ENCODE data around the gene KSR2.

DNA sequence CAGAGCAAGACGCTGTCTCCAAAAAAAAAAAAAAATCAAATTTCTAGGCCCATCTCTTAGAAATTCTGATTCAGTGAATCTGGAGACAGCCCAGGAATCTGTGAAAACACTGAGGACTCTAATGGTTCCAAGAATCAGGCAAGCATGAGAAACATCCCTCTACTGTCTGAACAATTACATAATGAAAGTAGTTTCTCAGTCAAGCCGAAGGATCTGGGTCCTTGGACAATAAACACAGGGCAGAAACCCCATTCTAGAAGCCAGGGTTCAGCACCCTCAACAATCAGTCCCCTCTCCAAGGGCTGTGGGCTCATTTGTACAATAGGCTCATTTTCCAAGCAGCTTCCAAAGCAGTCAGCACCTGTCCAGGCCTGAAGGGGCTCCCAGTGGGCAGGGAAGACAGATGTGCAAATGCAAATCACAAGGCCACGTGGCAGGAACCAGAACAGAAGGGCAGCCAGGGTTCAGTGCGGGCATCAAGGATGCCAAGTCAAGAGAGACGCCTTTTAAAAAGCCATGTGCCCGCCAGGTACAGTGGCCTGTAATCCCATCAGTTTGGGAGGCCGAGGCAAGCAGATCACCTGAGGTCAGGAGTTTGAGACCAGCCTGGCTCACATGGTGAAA is 96.1 kb downstream of the KSR2 start:
- TF ChIP-seq ZNF274 (IDR thresholded peaks at IDR 0.05; ENCODE audit: low read depth, low read length) (no peak), YY1 (IDR thresholded peaks at IDR 0.05; ENCODE audit: insufficient read depth, insufficient read length) (no peak)
